GM19467 (cell line): Measurements from ENCODE around the gene SMTNL1.

Experiments used
- ATAC-seq: cut with Tn5 transposase; IDR thresholded peaks from one replicate; pipeline ENCODE4 v1.9.1; 2021; ENCODE audit warnings: mild to moderate bottlenecking, moderate library complexity; ENCODE audit not compliant: unreplicated experiment

SMTNL1 gene

DNA sequence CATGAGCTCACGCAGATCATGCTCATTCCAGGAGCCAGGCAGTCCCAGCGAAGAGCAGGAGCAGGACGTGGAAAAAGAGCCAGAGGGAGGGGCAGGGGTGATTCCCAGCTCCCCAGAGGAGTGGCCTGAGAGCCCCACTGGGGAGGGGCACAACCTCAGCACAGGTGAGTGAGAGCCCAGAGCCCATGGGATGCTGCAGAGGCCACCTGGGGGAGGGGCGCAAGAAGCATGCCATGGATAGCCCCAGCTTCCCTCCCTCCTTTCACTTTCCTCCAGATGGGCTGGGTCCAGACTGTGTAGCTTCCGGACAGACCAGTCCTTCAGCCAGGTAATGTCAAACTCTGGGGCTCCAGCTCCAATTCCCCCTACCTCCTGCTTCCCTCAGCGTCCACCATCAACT is 6.2 kb downstream of the SMTNL1 start:
- ATAC-seq = no peak

DNA sequence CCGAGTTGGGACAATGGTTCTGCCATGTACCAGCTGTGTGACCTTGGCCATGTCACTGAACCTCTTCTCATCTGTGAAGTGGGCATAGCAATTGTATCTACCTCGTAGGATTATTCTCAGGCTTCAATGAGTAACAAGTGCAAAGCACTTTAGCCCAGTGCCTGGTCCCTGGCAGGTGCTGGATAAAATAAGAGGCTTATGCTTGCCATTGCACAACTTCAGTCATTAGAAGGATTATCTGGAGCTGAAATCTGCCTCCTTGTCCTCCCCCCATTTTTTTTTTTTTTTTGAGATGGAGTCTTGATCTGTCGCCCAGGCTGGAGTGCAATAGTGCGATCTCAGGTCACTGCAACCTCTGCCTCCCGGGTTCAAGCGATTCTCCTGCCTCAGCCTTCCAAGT is 7.2 kb downstream of the SMTNL1 start:
- ATAC-seq = no peak

DNA sequence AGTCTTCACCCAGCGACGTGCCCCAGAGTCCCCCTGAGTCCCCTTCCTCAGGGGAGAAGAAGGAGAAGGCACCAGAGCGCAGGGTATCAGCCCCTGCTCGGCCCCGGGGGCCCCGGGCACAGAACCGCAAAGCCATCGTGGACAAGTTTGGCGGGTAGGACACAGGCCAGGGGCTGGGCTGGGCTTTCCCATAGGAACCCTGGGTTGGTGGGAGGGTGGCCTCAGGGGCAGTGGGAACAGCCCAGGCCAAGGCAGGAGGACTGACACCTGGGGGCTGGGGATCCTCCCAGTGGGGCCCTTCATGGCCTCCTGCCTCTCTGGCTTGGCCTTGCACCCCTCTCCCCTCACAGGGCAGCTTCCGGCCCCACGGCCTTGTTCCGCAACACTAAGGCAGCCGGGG is 8.5 kb downstream of the SMTNL1 start:
- ATAC-seq = no peak

- no peak for ATAC-seq
Measured at GRCh38 chr11:57546451-57546850, 9.1 kb downstream of the SMTNL1 start.

DNA sequence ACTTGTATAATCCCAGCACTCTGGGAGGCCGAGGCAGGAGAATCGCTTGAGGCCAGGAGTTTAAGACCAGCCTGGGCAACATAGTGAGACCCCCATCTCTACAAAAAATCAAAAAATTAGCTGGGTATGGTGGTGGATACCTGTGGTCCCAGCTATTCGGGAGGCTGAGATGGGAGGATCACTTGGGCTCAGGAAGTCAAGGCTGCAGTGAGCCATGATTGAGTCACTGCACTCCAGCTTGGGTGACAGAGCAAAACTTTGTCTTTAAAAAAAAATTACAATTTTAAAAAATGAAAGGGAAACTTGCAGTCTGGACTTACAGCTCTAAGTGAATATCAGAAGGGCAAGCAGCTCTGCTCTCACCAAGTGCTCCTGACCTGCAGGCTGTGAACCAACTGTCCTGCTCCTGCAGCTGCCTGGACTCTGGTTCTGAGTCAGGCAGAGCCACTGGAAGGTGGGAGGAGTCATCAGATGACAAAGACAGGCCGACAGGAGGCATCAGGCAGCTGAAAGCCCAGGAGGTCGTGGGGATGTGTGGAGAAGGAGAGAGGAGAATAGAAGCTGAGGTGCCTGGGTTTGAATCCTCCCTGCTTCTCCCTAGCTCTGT is 9.6 kb downstream of the SMTNL1 start:
- no peak for ATAC-seq

DNA sequence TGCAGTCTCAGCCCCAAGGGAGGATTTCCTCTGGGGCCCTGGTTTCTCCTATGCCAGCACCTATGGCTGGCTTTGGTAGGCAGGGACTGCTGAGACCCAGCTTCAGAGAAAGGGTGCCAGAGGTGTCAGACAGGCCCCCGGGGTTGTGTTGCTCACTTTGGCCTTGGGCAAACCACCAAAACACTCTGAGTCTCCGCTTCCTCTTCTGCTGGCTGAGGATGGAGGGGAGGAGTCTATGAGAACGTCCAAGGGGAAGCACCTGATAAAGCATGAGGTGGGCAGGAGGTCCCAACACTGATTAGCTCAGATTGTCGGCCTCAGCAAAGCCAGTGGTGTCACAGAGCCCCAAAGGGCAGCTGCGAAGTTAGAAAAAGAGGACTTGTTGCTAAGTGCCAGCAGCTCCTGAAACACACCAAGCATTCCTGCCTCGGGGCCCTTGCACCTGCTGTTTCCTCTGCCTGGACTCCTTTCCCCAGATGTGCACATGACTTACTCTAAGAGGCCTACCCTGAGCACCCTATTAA is 10.5 kb downstream of the SMTNL1 start:
- peak; percentile 94 for ATAC-seq

DNA sequence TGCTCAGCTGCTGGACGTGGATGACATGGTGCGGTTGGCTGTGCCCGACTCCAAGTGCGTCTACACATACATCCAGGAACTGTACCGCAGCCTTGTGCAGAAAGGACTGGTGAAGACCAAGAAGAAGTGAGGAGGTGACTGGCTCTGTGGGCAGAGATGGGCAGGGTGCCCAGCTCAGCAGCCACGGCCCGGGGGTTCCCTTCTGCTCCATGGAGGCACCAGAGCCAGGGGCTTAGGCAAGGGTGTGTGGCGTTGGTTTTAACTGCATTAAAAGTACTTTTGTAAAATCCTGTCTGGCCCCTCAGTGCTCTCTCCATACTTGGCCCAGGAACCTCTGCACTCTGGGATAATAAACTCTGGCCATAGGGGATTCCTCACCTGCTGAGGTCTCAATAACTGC is 12.6 kb downstream of the SMTNL1 start:
- ATAC-seq = no peak

- no peak for ATAC-seq
Measured at GRCh38 chr11:57551941-57552340, 14.5 kb downstream of the SMTNL1 start.

- ATAC-seq = no peak
Measured at GRCh38 chr11:57552479-57552878, 15.1 kb downstream of the SMTNL1 start.

DNA sequence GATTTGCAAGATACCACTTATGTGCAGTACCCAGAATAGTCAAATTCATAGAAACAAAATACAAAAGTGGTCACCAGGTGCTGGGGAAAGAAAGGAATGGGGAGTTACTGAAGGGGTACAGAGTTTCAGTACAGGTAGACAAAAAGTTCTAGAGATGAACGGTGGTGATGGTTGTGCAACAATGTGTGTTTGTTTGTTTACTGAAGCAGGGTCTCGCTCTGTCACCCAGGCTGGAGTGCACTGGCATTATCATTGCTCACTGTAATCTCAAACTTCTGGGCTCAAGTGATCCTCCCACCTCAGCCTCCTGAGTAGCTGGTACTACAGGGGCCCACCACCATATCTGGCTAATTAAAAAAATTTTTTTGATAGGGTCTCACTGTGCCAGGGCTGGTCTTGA is 18.0 kb downstream of the SMTNL1 start:
- no peak for ATAC-seq

GRCh38 chr11:57556041-57556440 is 18.6 kb downstream of the SMTNL1 start:
- no peak for ATAC-seq

DNA sequence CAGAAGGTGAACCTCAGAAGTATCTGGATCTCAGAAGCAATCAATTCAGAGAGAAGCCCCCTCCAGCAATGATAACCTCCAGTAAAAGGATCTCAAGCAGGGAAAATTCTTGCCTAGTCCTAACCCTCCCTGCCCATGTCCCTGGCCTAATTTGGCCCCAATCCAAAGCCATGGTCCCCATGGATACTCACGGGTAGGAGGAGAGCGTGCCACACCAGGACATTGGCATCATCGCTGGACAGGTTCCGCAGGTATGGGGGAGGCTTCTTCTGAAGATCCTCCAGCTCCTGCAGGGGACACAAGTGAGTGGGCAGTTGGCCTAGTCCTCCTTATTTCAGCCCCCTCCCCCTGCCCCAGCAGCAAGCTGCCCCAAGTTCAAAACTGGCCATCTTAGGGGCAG is 22.8 kb downstream of the SMTNL1 start:
- no peak for ATAC-seq

GRCh38 chr11:57562596-57562995 is 25.2 kb downstream of the SMTNL1 start:
- ATAC-seq = no peak

DNA sequence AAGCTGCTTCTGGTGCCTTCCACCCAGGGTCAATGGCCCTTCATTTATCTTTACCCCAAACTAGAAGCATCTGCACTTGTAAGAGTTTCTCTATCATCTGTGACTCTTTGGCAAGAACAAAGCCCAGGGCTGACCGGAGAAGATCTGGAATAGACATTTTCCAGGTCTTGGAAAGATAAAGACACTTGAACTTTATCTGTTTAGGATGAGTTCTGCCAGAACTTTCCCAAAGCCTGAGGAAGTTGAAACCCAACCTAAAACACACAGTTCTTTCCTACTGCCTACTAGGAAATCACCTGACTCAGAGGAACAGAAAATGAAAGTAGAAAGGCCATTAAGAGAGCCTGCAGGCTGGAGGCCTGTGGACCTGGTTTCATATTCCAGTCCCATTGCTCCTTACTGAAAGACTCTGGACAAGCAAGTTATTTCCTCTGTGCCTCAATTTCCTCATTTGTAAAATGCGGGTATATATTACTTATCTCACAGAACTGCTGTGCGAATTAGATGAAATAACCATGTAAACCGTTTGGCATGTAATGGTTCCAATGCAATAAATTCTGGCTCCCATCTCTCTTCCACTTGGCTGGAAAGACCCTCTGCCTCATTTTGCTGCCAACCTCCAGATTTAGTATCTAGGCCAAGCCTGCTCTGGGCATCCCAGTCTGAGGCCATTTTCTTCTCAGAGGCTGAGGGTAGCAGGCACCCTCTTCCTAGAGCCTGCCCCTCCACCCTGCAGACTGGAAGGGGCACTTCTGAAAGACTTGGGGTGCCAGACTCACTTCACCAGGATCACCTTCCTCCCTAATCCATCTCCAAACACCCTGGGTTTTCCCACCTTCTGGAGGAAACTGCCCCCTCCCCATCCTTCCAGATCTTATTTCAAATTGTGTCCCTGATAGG is 28.9 kb downstream of the SMTNL1 start:
- ATAC-seq = peak; percentile 59

GRCh38 chr11:57566905-57567514 is 29.6 kb downstream of the SMTNL1 start:
- ATAC-seq = no peak

DNA sequence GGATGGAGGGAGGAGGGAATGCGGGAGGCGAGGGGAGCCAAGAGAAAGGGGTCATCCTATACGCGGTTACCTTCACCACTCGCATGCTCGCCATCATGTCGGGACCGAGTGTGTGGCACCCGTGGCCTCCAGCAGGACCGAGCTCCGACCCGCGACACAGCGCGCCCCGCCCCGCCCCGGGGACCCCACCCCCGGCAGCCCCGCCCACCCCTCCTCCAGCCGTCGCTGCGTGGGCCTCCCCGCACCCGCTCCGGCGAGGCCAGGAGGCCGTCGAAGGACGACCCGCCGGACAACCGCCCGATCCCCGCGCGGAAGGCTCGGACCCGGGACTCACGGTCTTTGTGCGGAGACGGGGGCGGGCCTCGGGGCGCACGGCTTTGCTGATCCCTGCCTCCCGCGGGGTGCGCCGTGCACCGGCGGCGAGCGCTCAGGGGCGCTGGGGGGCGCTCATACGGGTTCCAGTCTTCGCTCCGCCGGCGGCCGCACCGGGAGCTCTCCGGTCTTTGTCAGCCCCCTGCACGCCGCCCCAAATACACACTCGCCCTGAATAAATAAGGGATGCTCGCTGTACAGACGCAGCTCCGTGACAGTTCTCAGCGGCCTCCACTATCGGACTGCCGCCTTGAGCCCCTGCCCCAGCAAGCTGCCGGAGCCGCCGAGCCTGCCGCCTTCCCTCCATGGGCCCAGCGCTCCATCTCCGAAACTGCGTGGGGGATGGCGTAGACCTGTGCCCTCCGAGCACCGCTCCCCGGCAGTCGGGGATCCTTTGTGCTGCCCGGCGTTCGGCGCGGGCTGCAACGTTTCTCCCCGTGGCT is 30.3 kb downstream of the SMTNL1 start, which contains the start of gene UBE2L6:
Gene UBE2L6, minus strand, starts transcription at position 158 of the 815 bp plus-strand sequence. Its CDS starts 61 bp downstream, at position 97.
- peak; percentile 65 for ATAC-seq

DNA sequence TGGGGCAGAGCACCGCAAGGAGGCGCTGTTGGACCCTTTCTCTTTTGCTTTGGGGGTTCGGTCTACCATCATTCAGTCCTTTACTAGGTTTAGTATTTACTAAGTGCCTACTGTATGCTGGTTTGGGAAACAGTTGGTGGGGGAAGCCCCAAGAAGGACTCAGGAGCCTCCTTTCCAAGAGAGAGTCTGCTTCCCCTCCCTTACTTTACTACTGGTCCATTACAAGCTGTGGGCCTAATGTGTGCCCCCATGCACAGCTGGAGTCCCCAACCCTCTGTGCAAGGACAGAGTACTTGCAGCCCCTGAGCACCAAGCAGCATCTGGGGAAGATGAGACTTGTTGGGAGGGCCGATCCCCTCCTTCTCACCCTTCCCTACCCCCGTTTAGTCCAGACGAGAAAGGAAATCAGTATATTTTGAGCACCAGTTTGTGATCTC is 31.0 kb downstream of the SMTNL1 start:
- ATAC-seq = peak; percentile 9

GRCh38 chr11:57571606-57572005 is 34.2 kb downstream of the SMTNL1 start:
- no peak for ATAC-seq

DNA sequence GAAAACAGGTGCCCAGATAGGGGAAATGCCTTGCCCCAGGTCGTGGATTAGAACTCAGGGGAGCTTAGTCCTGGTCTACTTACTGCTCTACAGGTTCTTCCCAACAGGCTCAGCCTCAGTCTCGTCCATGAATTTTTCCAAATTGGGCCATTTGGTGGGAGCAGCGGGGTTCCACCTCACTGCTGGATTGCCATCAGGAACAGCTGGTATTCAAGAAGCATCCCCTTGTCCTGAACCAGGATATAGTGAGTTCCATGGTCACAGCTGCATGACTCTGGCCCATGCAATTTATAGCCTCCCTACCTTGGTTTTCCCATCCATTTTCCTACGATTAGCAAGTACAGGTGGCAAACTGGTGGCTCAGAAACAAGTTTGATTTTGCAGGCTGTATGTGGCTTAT is 36.7 kb downstream of the SMTNL1 start:
- ATAC-seq = no peak

DNA sequence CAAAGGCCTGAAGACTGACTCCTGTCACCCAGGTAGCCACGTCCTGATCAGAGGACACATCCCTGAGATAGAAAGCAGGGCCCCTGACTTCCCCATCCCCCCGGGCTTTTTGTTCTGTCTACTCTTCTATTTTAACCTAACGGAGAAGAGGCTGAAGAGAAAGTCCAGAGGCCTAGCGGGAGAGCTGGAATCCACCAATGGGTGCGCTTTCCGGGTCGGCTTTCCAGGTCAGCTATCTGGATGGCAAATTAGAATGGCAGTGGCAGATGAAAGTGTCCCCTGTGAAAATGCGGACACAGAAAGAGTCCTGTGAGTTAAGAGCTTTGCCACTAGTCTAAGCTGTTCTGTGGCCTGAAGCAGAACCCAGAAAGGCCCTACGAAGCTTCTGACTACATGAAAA is 46.9 kb downstream of the SMTNL1 start:
- no peak for ATAC-seq

DNA sequence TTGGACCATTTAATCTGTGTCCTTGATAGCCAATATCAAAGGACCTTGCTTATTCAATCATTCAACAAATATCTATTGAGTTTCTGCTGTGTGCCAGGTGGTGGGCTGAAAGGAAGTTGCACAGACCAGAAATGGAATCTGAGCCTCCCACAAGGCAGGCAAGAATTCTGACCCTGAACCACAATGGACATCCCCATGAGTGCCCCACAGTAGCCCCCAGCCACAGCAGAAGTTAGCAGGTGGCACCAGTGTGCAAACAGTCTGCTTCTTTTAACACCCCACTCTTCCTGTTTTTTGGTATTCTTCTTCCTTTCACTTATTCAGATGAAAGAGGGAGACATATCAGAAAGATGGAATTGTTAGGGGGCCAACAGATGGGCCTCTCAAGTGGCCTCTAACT is 47.9 kb downstream of the SMTNL1 start:
- ATAC-seq = no peak
